Liver (tissue), 9 donors: Measurements from ENCODE around the gene SCAF8. TPM values are rescaled to one million over a fixed set of nuclear protein-coding genes. Genes with fewer than 3 reads are reported as not detected.

ENCODE experiments used
- DNase-seq: peaks from one replicate; pipeline ENCODE4 v3.0.0-alpha.2; 2017; ENCODE audit warnings: low spot score
- H3K27ac ChIP-seq, 2 donors: one replicate each; pipeline ENCODE4 v1.7.0; 2013; ENCODE audit warnings: inconsistent platforms in 2 of 2, low read length in 2 of 2, control low read depth in 1 of 2, low read depth in 1 of 2, mild to moderate bottlenecking in 1 of 2
- H3K27me3 ChIP-seq, 4 donors: one replicate each; pipeline versions ENCODE4 v1.6.1 to v1.7.0; 2013; ENCODE audit warnings: low read length in 3 of 4, inconsistent platforms in 1 of 4, mild to moderate bottlenecking in 1 of 4, moderate library complexity in 1 of 4; ENCODE audit not compliant: control insufficient read depth in 4 of 4, insufficient read depth in 4 of 4
- H3K36me3 ChIP-seq, 4 donors: one replicate each; pipeline versions ENCODE4 v1.6.1 to v1.7.0; 2013; ENCODE audit warnings: low read length in 3 of 4, mild to moderate bottlenecking in 3 of 4, low read depth in 1 of 4, moderate library complexity in 1 of 4; ENCODE audit not compliant: control insufficient read depth in 4 of 4, insufficient read depth in 3 of 4
- H3K4me1 ChIP-seq, 4 donors: one replicate each; pipeline versions ENCODE4 v1.6.1 to v1.7.0; 2013; ENCODE audit warnings: low read length in 3 of 4, mild to moderate bottlenecking in 3 of 4, moderate library complexity in 1 of 4; ENCODE audit not compliant: control insufficient read depth in 4 of 4, insufficient read depth in 4 of 4
- H3K4me3 ChIP-seq, 3 donors: one replicate each; pipeline versions ENCODE4 v1.6.1 to v1.7.0; 2013; ENCODE audit warnings: low read length in 3 of 3, control low read depth in 1 of 3, low read depth in 1 of 3, mild to moderate bottlenecking in 1 of 3
- H3K9ac ChIP-seq, 2 donors: one replicate each; pipeline ENCODE4 v1.7.0; 2013; ENCODE audit warnings: low read length in 2 of 2, mild to moderate bottlenecking in 2 of 2, moderate library complexity in 2 of 2, control low read depth in 1 of 2, low read depth in 1 of 2
- H3K9me3 ChIP-seq, 4 donors: one replicate each; pipeline versions ENCODE4 v1.6.1 to v1.7.0; 2013; ENCODE audit warnings: low read length in 3 of 4; ENCODE audit not compliant: control insufficient read depth in 4 of 4
- CTCF ChIP-seq: fragments of 150-350 bp; IDR thresholded peaks from 2 replicates; pipeline ENCODE4 v1.5.1; 2017; ENCODE audit warnings: improper control_type of control experiment, low read depth, low read length; ENCODE audit not compliant: missing input control
- FOXA1 ChIP-seq: IDR thresholded peaks from 2 replicates; pipeline ENCODE4 v1.6.1; 2016; ENCODE audit warnings: antibody characterized with exemption
- FOXA2 ChIP-seq: IDR thresholded peaks from 2 replicates; pipeline ENCODE4 v1.6.1; 2016; ENCODE audit warnings: antibody characterized with exemption
- HNF4A ChIP-seq, 2 donors: conservative IDR thresholded peaks; 2 replicates each; pipeline ENCODE4 v1.6.1; 2016; ENCODE audit warnings: antibody characterized with exemption in 2 of 2, mild to moderate bottlenecking in 2 of 2
- JUND ChIP-seq, 2 donors: IDR thresholded peaks; 2 replicates each; pipeline ENCODE4 v1.6.1; 2016; ENCODE audit warnings: antibody characterized with exemption in 2 of 2
- MAX ChIP-seq: IDR thresholded peaks from 2 replicates; pipeline ENCODE4 v1.6.1; 2016; ENCODE audit warnings: antibody characterized with exemption
- NR2F2 ChIP-seq: IDR thresholded peaks from 2 replicates; pipeline ENCODE4 v1.6.1; 2016; ENCODE audit warnings: antibody characterized with exemption
- REST ChIP-seq: IDR thresholded peaks from 2 replicates; pipeline ENCODE4 v1.6.1; 2016; ENCODE audit warnings: antibody characterized with exemption, mild to moderate bottlenecking
- RXRA ChIP-seq, 2 donors: IDR thresholded peaks; 2 replicates each; pipeline ENCODE4 v1.6.1; 2017 to 2018; ENCODE audit warnings: antibody characterized with exemption in 2 of 2, mild to moderate bottlenecking in 1 of 2
- TAF1 ChIP-seq: conservative IDR thresholded peaks from 2 replicates; pipeline ENCODE4 v1.6.1; 2016; ENCODE audit warnings: antibody characterized with exemption, mild to moderate bottlenecking
- YY1 ChIP-seq: IDR thresholded peaks from 2 replicates; pipeline ENCODE4 v1.6.1; 2016; ENCODE audit warnings: antibody characterized with exemption, mild to moderate bottlenecking
- ZBTB33 ChIP-seq: IDR thresholded peaks from 2 replicates; pipeline ENCODE4 v1.6.1; 2016; ENCODE audit warnings: antibody characterized with exemption
- WGBS: extraction: QIAGEN DNeasy Blood & Tissue Kit; methylation state at CpG from one replicate; pipeline ENCODE4 v1.1.7; 2013; 5-methylcytosine and 5-hydroxymethylcytosine counted together
- polyA plus RNA-seq, 2 donors: library from polyadenylated mRNA; stranded (reverse) in 1 of 2; unstranded in 1 of 2; fragments of 200-250 nt in 1 of 2; fragments of >200 nt in 1 of 2; fragmentation: Nextera tagmentation in 1 of 2; extraction: Ambion mirVana in 1 of 2; gene quantifications; one replicate each; pipeline versions ENCODE4 v1.2.1 to v1.2.3, GENCODE V29; 2013 to 2015
- total RNA-seq, 2 donors: library from RNA; depleted of rRNA; stranded (reverse); fragments of >200 nt; gene quantifications; one replicate each; pipeline ENCODE4 v1.2.3, GENCODE V29; 2014
- donor health status: healthy.
- donor health status: healthy.
- donor health status: healthy.
- donor health status: healthy.
- donor health status: healthy.

The SCAF8 gene
- total and polyA plus RNA-seq, 4 donors = 5.9 to 22.3 (median 12.5) TPM

GRCh38 chr6:154847318-154847717 lies 114.1 kb downstream of the SCAF8 start:
- 97% methylated on average over 2 of the region's 2 CpGs for WGBS
- no peak for DNase-seq
- H3K4me3 ChIP-seq = no peak overlapping the region
- no peak overlapping the region for H3K27ac ChIP-seq
- H3K27me3 ChIP-seq = no peaks in the 10 kb centered on the region
- no peaks in the 10 kb centered on the region for H3K9me3 ChIP-seq
- H3K4me1 ChIP-seq = no peaks in the 10 kb centered on the region
- TF ChIP-seq JUND (IDR thresholded peaks at IDR 0.05) (no peak), REST (no peak), FOXA1 (no peak), FOXA2 (no peak), MAX (no peak), HNF4A (conservative IDR thresholded peaks at IDR 0.05) (no peak), TAF1 (no peak), YY1 (no peak)
- H3K36me3 ChIP-seq = peaks cover 0 to 2% (median 0%) of the 10 kb centered on the region in 4 donors
- H3K9ac ChIP-seq = no peak overlapping the region

- no peaks in the 10 kb centered on the region for H3K9me3 ChIP-seq
- no peak overlapping the region for H3K4me3 ChIP-seq
- H3K36me3 ChIP-seq = peaks cover 0 to 2% (median 0%) of the 10 kb centered on the region in 4 donors
- H3K27ac ChIP-seq = no peak overlapping the region
- no peaks in the 10 kb centered on the region for H3K4me1 ChIP-seq
- no peak for TF ChIP-seq NR2F2
- TF ChIP-seq FOXA2 = no peak
- TF ChIP-seq ZBTB33 = no peak
- no peak for TF ChIP-seq TAF1
- TF ChIP-seq RXRA (IDR thresholded peaks at IDR 0.05) = no peak
- TF ChIP-seq MAX = no peak
- TF ChIP-seq CTCF = no peak
- no peak for DNase-seq
- H3K9ac ChIP-seq = no peak overlapping the region
- no peaks in the 10 kb centered on the region for H3K27me3 ChIP-seq
Observed at GRCh38 chr6:154848580-154848979, 115.4 kb downstream of the SCAF8 start.
